HAP-1 (cell line): ENCODE measurements around the gene COX7A1.
"Not testable (repeated sequence)": the region's sequence is repeated elsewhere in the genome, so short reads cannot be mapped to it uniquely, and the experiment has no call there.

Experiments used
- DNase-seq, 2 experiments: peaks; one replicate each; pipeline ENCODE4 v3.0.0-alpha.2; 2016 to 2020; ENCODE audit warnings: low spot score in 2 of 2
- H3K27me3 ChIP-seq: fragments of 250-450 bp; sonication (Bioruptor Pico); 2 replicates; pipeline ENCODE4 v1.5.1; 2020; ENCODE audit warnings: low read depth, mild to moderate bottlenecking, moderate library complexity
- H3K36me3 ChIP-seq: fragments of 250-450 bp; sonication (Bioruptor Pico); replicated peaks from 2 replicates; pipeline ENCODE4 v1.5.1; 2020; ENCODE audit warnings: mild to moderate bottlenecking
- H3K4me1 ChIP-seq: fragments of 250-450 bp; sonication (Bioruptor Pico); 2 replicates; pipeline ENCODE4 v1.5.1; 2020; ENCODE audit warnings: mild to moderate bottlenecking
- H3K4me3 ChIP-seq: fragments of 250-450 bp; sonication (Bioruptor Pico); 2 replicates; pipeline ENCODE4 v1.5.1; 2020; ENCODE audit warnings: mild to moderate bottlenecking, moderate library complexity
- H3K9me3 ChIP-seq: fragments of 250-450 bp; sonication (Bioruptor Pico); 2 replicates; pipeline ENCODE4 v1.5.1; 2020; ENCODE audit warnings: mild to moderate bottlenecking, moderate library complexity
- in situ Hi-C: fragments of 300-500 bp; cut with MboI; formaldehyde crosslinking; loops from 3 replicates; pipeline ENCODE4 v1.14.3; 2020; ENCODE audit warnings: low sequenced_read_pairs, inconsistent platforms, mixed read lengths

Gene COX7A1

GRCh38 chr19:36136964-36137686 is 15.1 kb downstream of the COX7A1 start:
- in situ Hi-C loops, result no loop called here
- Histone ChIP-seq H3K27me3 (no peaks in the 10 kb centered on the region), H3K4me3 (no peak overlapping the region), H3K4me1 (peaks cover 4% of the 10 kb centered on the region), H3K9me3 (no peaks in the 10 kb centered on the region), H3K36me3 (peaks cover 2% of the 10 kb centered on the region; the same call in 1 of the 2 replicates)
- DNase-seq, result no peak

- H3K4me3 ChIP-seq, in situ Hi-C loops, H3K9me3 ChIP-seq, H3K36me3 ChIP-seq, H3K27me3 ChIP-seq, DNase-seq, H3K4me1 ChIP-seq: not testable (repeated sequence)
Observed at GRCh38 chr19:36134867-36135266, 17.4 kb downstream of the COX7A1 start.

- peaks cover 11% of the 10 kb centered on the region for H3K4me1 ChIP-seq
Observed at GRCh38 chr19:36131221-36131620, 21.0 kb downstream of the COX7A1 start.

GRCh38 chr19:36128392-36128736 is 23.9 kb downstream of the COX7A1 start:
- Histone ChIP-seq H3K9me3 (no peaks in the 10 kb centered on the region), H3K4me1 (peaks cover 11% of the 10 kb centered on the region), H3K4me3 (peak overlapping the region; percentile 45), H3K36me3 (peaks cover 14% of the 10 kb centered on the region), H3K27me3 (no peaks in the 10 kb centered on the region)
- in situ Hi-C loops, result loop anchor here (5.0 kb wide), 1 partner anchor 44 kb away; no protein-coding TSS in a partner anchor
- peak; percentile 16 to 57 for DNase-seq

More at GRCh38 chr19:36131221-36131620, 21.0 kb downstream of the COX7A1 start:
- H3K36me3 ChIP-seq, DNase-seq, H3K27me3 ChIP-seq, H3K9me3 ChIP-seq, H3K4me3 ChIP-seq, in situ Hi-C loops: not testable (repeated sequence)

DNA sequence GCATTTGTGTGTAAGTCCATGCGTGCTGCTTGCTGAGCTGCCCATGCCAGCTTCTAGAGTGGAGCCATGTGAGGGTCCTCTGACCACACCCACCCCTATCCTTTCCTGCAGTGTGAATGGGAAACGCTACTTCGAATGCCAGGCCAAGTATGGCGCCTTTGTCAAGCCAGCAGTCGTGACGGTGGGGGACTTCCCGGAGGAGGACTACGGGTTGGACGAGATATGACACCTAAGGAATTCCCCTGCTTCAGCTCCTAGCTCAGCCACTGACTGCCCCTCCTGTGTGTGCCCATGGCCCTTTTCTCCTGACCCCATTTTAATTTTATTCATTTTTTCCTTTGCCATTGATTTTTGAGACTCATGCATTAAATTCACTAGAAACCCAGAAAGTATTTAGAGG is 26.7 kb downstream of the COX7A1 start:
- Histone ChIP-seq H3K9me3 (no peaks in the 10 kb centered on the region), H3K4me1 (peaks cover 11% of the 10 kb centered on the region), H3K36me3 (peaks cover 23% of the 10 kb centered on the region), H3K27me3 (no peaks in the 10 kb centered on the region), H3K4me3 (no peak overlapping the region)
- DNase-seq, result no peak
- in situ Hi-C loops, result loop anchor here (5.0 kb wide), 1 partner anchor 47 kb away; no protein-coding TSS in a partner anchor

DNA sequence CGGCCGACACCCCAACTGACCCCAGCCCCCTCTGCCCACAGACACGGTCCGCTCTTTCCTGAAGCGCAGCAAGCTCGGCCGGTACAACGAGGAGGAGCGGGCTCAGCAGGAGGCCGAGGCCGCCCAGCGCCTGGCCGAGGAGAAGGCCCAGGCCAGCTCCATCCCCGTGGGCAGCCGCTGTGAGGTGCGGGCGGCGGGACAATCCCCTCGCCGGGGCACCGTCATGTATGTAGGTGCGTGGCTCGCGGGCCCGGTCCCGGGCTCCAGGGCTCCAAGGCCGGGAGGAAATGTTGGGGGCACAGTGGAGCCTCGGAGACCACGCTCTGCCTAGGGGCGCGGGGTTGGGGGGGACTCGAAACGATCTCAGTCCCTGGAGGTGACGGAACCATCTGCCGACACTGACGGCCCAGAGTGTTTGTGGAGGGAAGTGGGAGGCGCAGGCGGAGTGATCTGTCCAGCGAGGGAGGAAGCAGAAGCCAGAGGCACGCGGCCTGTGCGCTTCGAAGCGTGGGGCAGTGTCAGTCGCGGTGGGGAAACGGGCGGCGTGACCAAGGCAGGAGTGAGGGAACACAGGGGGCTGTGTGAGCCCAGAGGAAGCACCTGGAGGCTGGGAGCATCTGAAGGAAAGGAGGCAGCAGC is 30.6 kb downstream of the COX7A1 start:
- in situ Hi-C loops, result no loop called here
- H3K4me1 ChIP-seq, result peaks cover 6% of the 10 kb centered on the region
- no peak for DNase-seq
- peaks cover 43% of the 10 kb centered on the region for H3K36me3 ChIP-seq
- H3K9me3 ChIP-seq, result no peaks in the 10 kb centered on the region
- no peak overlapping the region for H3K4me3 ChIP-seq
- no peaks in the 10 kb centered on the region for H3K27me3 ChIP-seq

GRCh38 chr19:36120984-36121358 is 31.3 kb downstream of the COX7A1 start:
- in situ Hi-C loops, result no loop called here

GRCh38 chr19:36120092-36120983 is 31.9 kb downstream of the COX7A1 start:
- Histone ChIP-seq H3K36me3 (peaks cover 40% of the 10 kb centered on the region), H3K9me3 (no peaks in the 10 kb centered on the region), H3K4me1 (peaks cover 12% of the 10 kb centered on the region), H3K27me3 (no peaks in the 10 kb centered on the region), H3K4me3 (no peak overlapping the region)
- peak; percentile 45 to 79 for DNase-seq
- in situ Hi-C loops, result no loop called here

More at GRCh38 chr19:36120984-36121358, 31.3 kb downstream of the COX7A1 start:
- Histone ChIP-seq H3K4me3 (no peak overlapping the region), H3K27me3 (no peaks in the 10 kb centered on the region), H3K36me3 (peaks cover 43% of the 10 kb centered on the region), H3K4me1 (peaks cover 9% of the 10 kb centered on the region), H3K9me3 (no peaks in the 10 kb centered on the region)
- DNase-seq, result no peak

DNA sequence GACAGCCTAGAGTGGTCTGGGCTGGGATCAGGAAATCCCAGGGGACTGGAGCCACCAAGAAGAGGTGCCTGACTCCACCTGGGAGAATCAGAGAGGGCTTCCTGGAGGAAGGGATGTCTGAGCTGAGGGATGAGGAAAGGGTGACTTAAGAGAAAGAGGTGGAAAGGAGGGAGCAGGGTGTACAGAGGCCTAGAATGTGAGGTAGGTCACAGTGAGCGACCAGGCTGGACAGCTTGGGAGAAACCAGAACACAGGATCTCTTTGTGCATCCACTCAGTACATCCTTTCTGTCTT is 36.0 kb downstream of the COX7A1 start:
- Histone ChIP-seq H3K4me3 (peak overlapping the region; percentile 72), H3K9me3 (no peaks in the 10 kb centered on the region), H3K36me3 (peaks cover 38% of the 10 kb centered on the region), H3K27me3 (no peaks in the 10 kb centered on the region), H3K4me1 (peaks cover 17% of the 10 kb centered on the region)
- DNase-seq, result no peak
- in situ Hi-C loops, result no loop called here

- no peak for DNase-seq
- H3K36me3 ChIP-seq, result peaks cover 38% of the 10 kb centered on the region
- no peaks in the 10 kb centered on the region for H3K9me3 ChIP-seq
- H3K4me3 ChIP-seq, result peak within 1 kb of the TSS; percentile 72
- H3K4me1 ChIP-seq, result peaks cover 17% of the 10 kb centered on the region
- in situ Hi-C loops, result no loop called here
- H3K27me3 ChIP-seq, result no peaks in the 10 kb centered on the region
Observed at GRCh38 chr19:36115453-36116343, 36.5 kb downstream of the COX7A1 start, which contains the start of gene TBCB. Gene TBCB (plus strand): TSS chr19:36115468. CDS start chr19:36115561, 93 bp downstream.

GRCh38 chr19:36114721-36115452 is 37.4 kb downstream of the COX7A1 start, which contains the start of gene POLR2I:
Gene POLR2I (minus strand): TSS chr19:36114875. CDS start chr19:36114856, 19 bp downstream.
- DNase-seq, result peak; percentile 99
- no peaks in the 10 kb centered on the region for H3K27me3 ChIP-seq
- no peaks in the 10 kb centered on the region for H3K9me3 ChIP-seq
- peaks cover 38% of the 10 kb centered on the region for H3K36me3 ChIP-seq
- H3K4me3 ChIP-seq, result peak within 1 kb of the TSS; percentile 72
- H3K4me1 ChIP-seq, result peaks cover 12% of the 10 kb centered on the region
- in situ Hi-C loops, result no loop called here

DNA sequence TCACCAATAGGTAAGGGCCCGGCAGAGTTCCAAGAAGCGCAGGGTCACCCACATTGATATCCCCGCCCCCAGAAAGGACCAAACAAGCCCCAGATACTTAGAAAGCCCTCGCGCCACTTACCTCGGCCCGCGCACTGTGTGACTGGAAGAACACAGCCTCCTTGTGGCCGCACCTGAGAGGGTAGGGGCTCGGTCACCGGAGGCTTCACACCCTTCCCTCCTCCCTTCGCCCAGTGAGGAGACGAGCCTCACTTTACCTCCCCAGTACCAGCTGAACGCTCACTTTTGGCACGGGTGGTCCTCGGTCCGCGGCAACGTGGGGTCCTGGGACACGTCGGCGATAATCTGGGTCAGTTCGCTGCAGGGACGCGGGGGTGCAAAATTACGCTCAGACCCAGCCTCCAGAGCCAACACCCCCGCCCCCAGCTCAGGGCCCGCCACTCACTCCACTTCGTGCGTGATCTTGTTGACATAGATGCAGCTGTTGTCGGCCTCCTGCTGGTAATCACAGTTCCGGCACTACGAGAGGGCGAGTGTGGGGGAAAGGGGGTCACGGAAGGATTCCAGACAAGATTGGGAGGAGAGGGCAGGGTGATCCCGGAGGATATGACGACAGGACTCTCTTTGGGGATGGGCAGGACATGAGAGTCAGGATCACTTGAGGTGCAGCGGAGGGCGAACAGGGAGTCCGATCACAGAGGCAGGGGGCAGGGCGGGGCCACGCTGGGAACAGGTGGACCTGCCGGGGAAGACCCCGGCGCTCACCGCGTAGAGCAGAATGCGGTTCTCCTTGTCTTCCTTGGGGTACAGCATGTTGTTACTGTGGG is 38.1 kb downstream of the COX7A1 start:
- Histone ChIP-seq H3K4me3 (peak overlapping the region; percentile 72), H3K27me3 (no peaks in the 10 kb centered on the region), H3K4me1 (peaks cover 10% of the 10 kb centered on the region), H3K36me3 (peaks cover 38% of the 10 kb centered on the region), H3K9me3 (no peaks in the 10 kb centered on the region)
- peak in 1 of 2 experiments; percentile 59 for DNase-seq
- in situ Hi-C loops, result no loop called here
